Naive thymus-derived CD4-positive, alpha-beta T cell (primary cell): ENCODE data around the gene OPALIN. TPM values are rescaled to one million over a fixed set of nuclear protein-coding genes. Genes with fewer than 3 reads are reported as not detected.

Source experiments
- ATAC-seq: fragments of 150-1000 bp; cut with Tn5 transposase; 2 replicates; pipeline ENCODE4 v1.10.0; 2021; ENCODE audit warnings: mild to moderate bottlenecking, moderate library complexity
- CTCF ChIA-PET: fragments of 350-600 bp; sonication (Branson Sonifier 250); formaldehyde crosslinking; loops from one replicate; lab custom pipeline; 2021; ENCODE audit warnings: antibody characterized with exemption; lab: Charles Lee
- POLR2A ChIA-PET: fragments of 350-600 bp; sonication (Branson Sonifier 250); formaldehyde crosslinking; loops from one replicate; lab custom pipeline; 2021; ENCODE audit warnings: antibody characterized with exemption, inconsistent platforms; lab: Charles Lee
- DNase-seq, 9 donors: peaks; one replicate each; pipeline versions ENCODE4 v3.0.0 to v3.0.0-alpha.2; 2020 to 2022; ENCODE audit warnings: mixed read lengths in 1 of 9
- H3K27ac ChIP-seq: one replicate; pipeline ENCODE4 v1.7.0; 2013; ENCODE audit warnings: mild to moderate bottlenecking, low read depth, low read length, moderate library complexity
- H3K27me3 ChIP-seq, 2 donors: one replicate each; pipeline ENCODE4 v1.7.0; 2013; ENCODE audit warnings: low read length in 2 of 2, mild to moderate bottlenecking in 2 of 2, moderate library complexity in 2 of 2; ENCODE audit not compliant: control insufficient read depth in 2 of 2, insufficient read depth in 2 of 2
- H3K36me3 ChIP-seq, 3 experiments: 1 replicate in 2 of 3; 2 replicates in 1 of 3; pipeline ENCODE4 v1.7.0; 2013; ENCODE audit warnings: low read length in 3 of 3, mild to moderate bottlenecking in 3 of 3, moderate library complexity in 1 of 3; ENCODE audit not compliant: insufficient read depth in 3 of 3, control insufficient read depth in 2 of 3
- H3K4me1 ChIP-seq, 2 donors: one replicate each; pipeline ENCODE4 v1.7.0; 2013; ENCODE audit warnings: low read length in 2 of 2, mild to moderate bottlenecking in 2 of 2, moderate library complexity in 1 of 2; ENCODE audit not compliant: control insufficient read depth in 2 of 2, insufficient read depth in 2 of 2
- H3K4me3 ChIP-seq: 2 replicates; pipeline ENCODE4 v1.7.0; 2013; ENCODE audit warnings: mild to moderate bottlenecking, low read length
- H3K9me3 ChIP-seq, 3 experiments: 1 replicate in 2 of 3; 2 replicates in 1 of 3; pipeline ENCODE4 v1.7.0; 2013; ENCODE audit warnings: low read length in 3 of 3; ENCODE audit not compliant: control insufficient read depth in 2 of 3
- H3K27ac Mint-ChIP-seq, 9 donors: one replicate each; pipeline ENCODE4 v1.8.0; 2020 to 2022; ENCODE audit warnings: mixed read lengths in 9 of 9, mild to moderate bottlenecking in 8 of 9, moderate library complexity in 5 of 9, inconsistent platforms in 2 of 9
- H3K27me3 Mint-ChIP-seq, 5 donors: one replicate each; pipeline ENCODE4 v1.8.0; 2021 to 2022; ENCODE audit warnings: mixed read lengths in 5 of 5, mild to moderate bottlenecking in 1 of 5
- H3K36me3 Mint-ChIP-seq, 5 donors: one replicate each; pipeline ENCODE4 v1.8.0; 2020 to 2022; ENCODE audit warnings: mixed read lengths in 5 of 5, mild to moderate bottlenecking in 3 of 5, inconsistent platforms in 1 of 5
- H3K4me1 Mint-ChIP-seq, 7 donors: one replicate each; pipeline ENCODE4 v1.8.0; 2020 to 2022; ENCODE audit warnings: mixed read lengths in 7 of 7, mild to moderate bottlenecking in 3 of 7, inconsistent platforms in 1 of 7
- H3K4me3 Mint-ChIP-seq, 10 donors: one replicate each; pipeline ENCODE4 v1.8.0; 2020 to 2022; ENCODE audit warnings: mild to moderate bottlenecking in 10 of 10, mixed read lengths in 10 of 10, moderate library complexity in 6 of 10, inconsistent platforms in 2 of 10
- H3K9me3 Mint-ChIP-seq, 11 donors: one replicate each; pipeline ENCODE4 v1.8.0; 2020 to 2022; ENCODE audit warnings: mixed read lengths in 11 of 11, mild to moderate bottlenecking in 4 of 11, inconsistent platforms in 1 of 11, moderate library complexity in 1 of 11
- intact Hi-C, 2 donors: fragments of 100-400 bp; cut with micrococcal nuclease; formaldehyde crosslinking; loops; one replicate each; pipeline ENCODE4 v1.15.1; 2023
- polyA plus RNA-seq, 2 donors: library from polyadenylated mRNA; unstranded; fragments of 300-500 nt; fragmentation: Illumina TruSeq; gene quantifications; one replicate each; pipeline ENCODE4 v1.2.3, GENCODE V29; 2021
- total RNA-seq, 6 experiments: library from RNA in 5 of 6; stranded (reverse) in 5 of 6; gene quantifications; 1 replicate in 5 of 6; 2 replicates in 1 of 6; pipeline ENCODE4 v1.2.3 and lab custom pipeline; 2021 to 2026

OPALIN gene
- total and polyA plus RNA-seq, 7 experiments from 2014 or later: not detected

GRCh38 chr10:96359616-96360015, 814 bp upstream of the OPALIN start:
- Mint-ChIP-seq H3K4me1 (no peaks in the 10 kb centered on the region), H3K27ac (no peak overlapping the region), H3K27me3 (peaks cover 4 to 16% (median 6%) of the 10 kb centered on the region in 5 donors), H3K9me3 (no peaks in the 10 kb centered on the region), H3K36me3 (no peaks in the 10 kb centered on the region), H3K4me3 (no peak overlapping the region)
- DNase-seq (no peak), ATAC-seq (no peak)
- Histone ChIP-seq H3K27me3 (no peaks in the 10 kb centered on the region), H3K27ac (no peak overlapping the region), H3K4me1 (no peaks in the 10 kb centered on the region), H3K9me3 (no peaks in the 10 kb centered on the region), H3K36me3 (no peaks in the 10 kb centered on the region), H3K4me3 (no peak overlapping the region)
- intact Hi-C loops: no loop called here
- ChIA-PET CTCF (interaction anchor here (0.9 kb wide), 1 partner anchor 12 kb away, joined by 4 read pairs; no protein-coding TSS in a partner anchor), POLR2A (no interaction called here)

GRCh38 chr10:96357038-96357620, 1.7 kb downstream of the OPALIN start:
- H3K4me1 Mint-ChIP-seq: no peaks in the 10 kb centered on the region

GRCh38 chr10:96352582-96352981, 6.2 kb downstream of the OPALIN start:
- intact Hi-C loops: no loop called here
- CTCF ChIA-PET: interaction anchor here (0.7 kb wide), 3 partner anchors 13 to 412 kb away, joined by 3 to 9 read pairs (median 8); no protein-coding TSS in a partner anchor
- H3K27me3 ChIP-seq: no peaks in the 10 kb centered on the region

More at GRCh38 chr10:96357038-96357620, 1.7 kb downstream of the OPALIN start:
- Histone ChIP-seq H3K4me3 (no peak overlapping the region), H3K4me1 (no peaks in the 10 kb centered on the region), H3K27me3 (no peaks in the 10 kb centered on the region), H3K9me3 (no peaks in the 10 kb centered on the region), H3K36me3 (no peaks in the 10 kb centered on the region), H3K27ac (no peak overlapping the region)
- ChIA-PET POLR2A (no interaction called here), CTCF (no interaction called here)
- Mint-ChIP-seq H3K36me3 (no peaks in the 10 kb centered on the region), H3K4me3 (no peak overlapping the region), H3K27ac (no peak overlapping the region), H3K27me3 (peaks cover 2 to 20% (median 15%) of the 10 kb centered on the region in 5 donors), H3K9me3 (no peaks in the 10 kb centered on the region)
- intact Hi-C loops: no loop called here
- no peak for DNase-seq
- ATAC-seq: no peak

GRCh38 chr10:96352027-96352426, 6.8 kb downstream of the OPALIN start:
- ATAC-seq (no peak), DNase-seq (no peak)
- Mint-ChIP-seq H3K27me3 (peaks cover 15 to 32% (median 18%) of the 10 kb centered on the region in 5 donors), H3K27ac (no peak overlapping the region), H3K4me3 (no peak overlapping the region), H3K9me3 (peaks cover 0 to 5% (median 0%) of the 10 kb centered on the region in 11 donors), H3K4me1 (no peaks in the 10 kb centered on the region), H3K36me3 (no peaks in the 10 kb centered on the region)
- Histone ChIP-seq H3K36me3 (no peaks in the 10 kb centered on the region), H3K4me3 (no peak overlapping the region), H3K4me1 (no peaks in the 10 kb centered on the region), H3K27ac (no peak overlapping the region), H3K9me3 (no peaks in the 10 kb centered on the region), H3K27me3 (no peaks in the 10 kb centered on the region)
- ChIA-PET CTCF (interaction anchor here (0.7 kb wide), 2 partner anchors 15 to 412 kb away, joined by 8 to 9 read pairs; no protein-coding TSS in a partner anchor), POLR2A (no interaction called here)
- intact Hi-C loops: no loop called here

More at GRCh38 chr10:96352582-96352981, 6.2 kb downstream of the OPALIN start:
- ATAC-seq: no peak
- Histone ChIP-seq H3K36me3 (no peaks in the 10 kb centered on the region), H3K27ac (no peak overlapping the region), H3K4me1 (no peaks in the 10 kb centered on the region), H3K9me3 (no peaks in the 10 kb centered on the region), H3K4me3 (no peak overlapping the region)
- H3K4me3 Mint-ChIP-seq: no peak overlapping the region
- no peaks in the 10 kb centered on the region for H3K36me3 Mint-ChIP-seq
- H3K9me3 Mint-ChIP-seq: no peaks in the 10 kb centered on the region
- H3K27me3 Mint-ChIP-seq: peaks cover 16 to 26% (median 18%) of the 10 kb centered on the region in 5 donors
- H3K27ac Mint-ChIP-seq: no peak overlapping the region
- no peaks in the 10 kb centered on the region for H3K4me1 Mint-ChIP-seq
- POLR2A ChIA-PET: no interaction called here
- DNase-seq: no peak

GRCh38 chr10:96346295-96346694, 12.5 kb downstream of the OPALIN start:
- H3K4me3 ChIP-seq: no peak overlapping the region
- H3K27ac Mint-ChIP-seq: no peak overlapping the region
- no peaks in the 10 kb centered on the region for H3K36me3 ChIP-seq
- no peaks in the 10 kb centered on the region for H3K27me3 ChIP-seq
- ChIA-PET CTCF (no interaction called here), POLR2A (no interaction called here)
- DNase-seq: no peak
- no peaks in the 10 kb centered on the region for H3K9me3 ChIP-seq
- H3K9me3 Mint-ChIP-seq: peaks cover 0 to 9% (median 4%) of the 10 kb centered on the region in 11 donors
- no peaks in the 10 kb centered on the region for H3K4me1 ChIP-seq
- H3K4me3 Mint-ChIP-seq: no peak overlapping the region
- no peaks in the 10 kb centered on the region for H3K4me1 Mint-ChIP-seq
- H3K27ac ChIP-seq: no peak overlapping the region
- H3K36me3 Mint-ChIP-seq: peaks cover 0 to 4% (median 3%) of the 10 kb centered on the region in 5 donors
- H3K27me3 Mint-ChIP-seq: peaks cover 3 to 28% (median 18%) of the 10 kb centered on the region in 5 donors
- ATAC-seq: no peak
- intact Hi-C loops: no loop called here

GRCh38 chr10:96345222-96345621, 13.6 kb downstream of the OPALIN start:
- intact Hi-C loops: no loop called here

GRCh38 chr10:96344178-96344577, 14.6 kb downstream of the OPALIN start:
- Mint-ChIP-seq H3K4me1 (peaks cover 0 to 8% (median 0%) of the 10 kb centered on the region in 7 donors), H3K27me3 (peaks cover 0 to 16% (median 12%) of the 10 kb centered on the region in 5 donors), H3K4me3 (no peak overlapping the region), H3K36me3 (peaks cover 0 to 4% (median 3%) of the 10 kb centered on the region in 5 donors), H3K27ac (no peak overlapping the region), H3K9me3 (peaks cover 0 to 9% (median 4%) of the 10 kb centered on the region in 11 donors)
- no peaks in the 10 kb centered on the region for H3K9me3 ChIP-seq
- no peaks in the 10 kb centered on the region for H3K36me3 ChIP-seq
- POLR2A ChIA-PET: no interaction called here
- no peaks in the 10 kb centered on the region for H3K4me1 ChIP-seq
- no peaks in the 10 kb centered on the region for H3K27me3 ChIP-seq
- CTCF ChIA-PET: interaction anchor here (1.3 kb wide), 1 partner anchor 10 kb away, joined by 3 read pairs; no protein-coding TSS in a partner anchor
- intact Hi-C loops: no loop called here
- DNase-seq (no peak), ATAC-seq (no peak)
- H3K27ac ChIP-seq: no peak overlapping the region
- H3K4me3 ChIP-seq: no peak overlapping the region

More at GRCh38 chr10:96345222-96345621, 13.6 kb downstream of the OPALIN start:
- no peak overlapping the region for H3K27ac Mint-ChIP-seq
- ATAC-seq (no peak), DNase-seq (no peak)
- Histone ChIP-seq H3K27me3 (no peaks in the 10 kb centered on the region), H3K4me3 (no peak overlapping the region), H3K27ac (no peak overlapping the region), H3K9me3 (no peaks in the 10 kb centered on the region), H3K4me1 (no peaks in the 10 kb centered on the region), H3K36me3 (no peaks in the 10 kb centered on the region)
- ChIA-PET POLR2A (no interaction called here), CTCF (no interaction called here)
- H3K4me3 Mint-ChIP-seq: no peak overlapping the region
- H3K27me3 Mint-ChIP-seq: peaks cover 0 to 23% (median 17%) of the 10 kb centered on the region in 5 donors
- peaks cover 0 to 3% (median 0%) of the 10 kb centered on the region in 7 donors for H3K4me1 Mint-ChIP-seq
- peaks cover 0 to 9% (median 4%) of the 10 kb centered on the region in 11 donors for H3K9me3 Mint-ChIP-seq
- H3K36me3 Mint-ChIP-seq: peaks cover 0 to 4% (median 3%) of the 10 kb centered on the region in 5 donors
